Stimulated activated naive CD4-positive, alpha-beta T cell (primary cell): Measurements from ENCODE around the gene PRDX3.

ENCODE experiments used
- DNase-seq, 6 experiments: peaks; one replicate each; lab custom pipeline; 2025; lab: John Stamatoyannopoulos, UW

PRDX3 gene

GRCh38 chr10:119129721-119130120 is 48.9 kb downstream of the PRDX3 start:
- DNase-seq = no peak

- no peak for DNase-seq
Observed at GRCh38 chr10:119125942-119126341, 52.7 kb downstream of the PRDX3 start.

GRCh38 chr10:119120875-119121274 is 57.7 kb downstream of the PRDX3 start:
- DNase-seq = no peak

- no peak for DNase-seq
Observed at GRCh38 chr10:119120413-119120867, 58.2 kb downstream of the PRDX3 start.

- DNase-seq = no peak
Observed at GRCh38 chr10:119119400-119119799, 59.2 kb downstream of the PRDX3 start.

GRCh38 chr10:119118231-119118630 is 60.4 kb downstream of the PRDX3 start:
- DNase-seq = no peak
